Uterus (tissue), 2 donors: Measurements from ENCODE around the gene HSFX2.

Experiments used
- CTCF ChIP-seq, 4 experiments: fragments of 200-600 bp in 2 of 4; fragments of 450-650 bp in 2 of 4; sonication (generic) in 2 of 4; IDR thresholded peaks; one replicate each; pipeline ENCODE4 v1.5.1; 2016 to 2019; ENCODE audit warnings: antibody characterized with exemption in 4 of 4, mild to moderate bottlenecking in 2 of 4, moderate library complexity in 1 of 4
- POLR2A ChIP-seq, 2 donors: fragments of 450-650 bp; IDR thresholded peaks; one replicate each; pipeline ENCODE4 v1.6.1; 2016; ENCODE audit warnings: antibody characterized with exemption in 2 of 2, mild to moderate bottlenecking in 1 of 2, moderate library complexity in 1 of 2

GRCh38 chrX:149641835-149642234 is 46.7 kb upstream of the HSFX2 start:
- TF ChIP-seq CTCF (IDR thresholded peaks at IDR 0.05) (no peak), POLR2A (IDR thresholded peaks at IDR 0.05) (no peak)
